Calu3 (cell line): Measurements from ENCODE around the gene BCAS3. TPM values are rescaled to one million over a fixed set of nuclear protein-coding genes. Genes with fewer than 3 reads are reported as not detected.

Experiments used
- BruUV-seq: library from RNA; stranded (reverse); fragments of 400-500 nt; replicated peaks from 2 replicates; lab custom pipeline; 2021; lab: Mats Ljungman, UMichigan
- CTCF ChIA-PET: fragments of 300-600 bp; sonication (Branson Sonifier 250); formaldehyde crosslinking; loops from one replicate; lab custom pipeline; 2022; ENCODE audit warnings: antibody characterized with exemption; lab: Charles Lee
- DNase-seq: peaks from one replicate; pipeline ENCODE4 v3.0.0; 2022
- H3K27ac Mint-ChIP-seq: one replicate; pipeline ENCODE4 v1.8.0; 2022; ENCODE audit warnings: mixed read lengths; ENCODE audit not compliant: unreplicated experiment
- H3K27me3 Mint-ChIP-seq: one replicate; pipeline ENCODE4 v1.8.0; 2022; ENCODE audit warnings: mixed read lengths; ENCODE audit not compliant: unreplicated experiment
- H3K36me3 Mint-ChIP-seq: one replicate; pipeline ENCODE4 v1.8.0; 2022; ENCODE audit warnings: mild to moderate bottlenecking, moderate library complexity, mixed read lengths; ENCODE audit not compliant: insufficient read depth, unreplicated experiment
- H3K4me1 Mint-ChIP-seq: one replicate; pipeline ENCODE4 v1.8.0; 2022; ENCODE audit warnings: mild to moderate bottlenecking, low read depth, mixed read lengths; ENCODE audit not compliant: unreplicated experiment
- H3K4me3 Mint-ChIP-seq: one replicate; pipeline ENCODE4 v1.8.0; 2022; ENCODE audit warnings: mild to moderate bottlenecking, low read depth, moderate library complexity, mixed read lengths; ENCODE audit not compliant: unreplicated experiment
- H3K9me3 Mint-ChIP-seq: one replicate; pipeline ENCODE4 v1.8.0; 2022; ENCODE audit warnings: low read depth, mixed read lengths; ENCODE audit not compliant: unreplicated experiment
- CTCF ChIP-seq: fragments of 200-600 bp; IDR thresholded peaks from one replicate; pipeline ENCODE4 v1.8.0; 2022; ENCODE audit warnings: antibody characterized with exemption; ENCODE audit not compliant: unreplicated experiment
- intact Hi-C: fragments of 100-400 bp; cut with micrococcal nuclease; formaldehyde crosslinking; loops from one replicate; pipeline ENCODE4 v1.10.0; 2022; ENCODE audit not compliant: unreplicated experiment
- total RNA-seq: library from RNA; stranded (reverse); gene quantifications from 2 replicates; pipeline ENCODE4 v1.2.3, GENCODE V29; 2022

BCAS3 gene
- total RNA-seq, 1 experiment from 2014 or later: 10.9 TPM

DNA sequence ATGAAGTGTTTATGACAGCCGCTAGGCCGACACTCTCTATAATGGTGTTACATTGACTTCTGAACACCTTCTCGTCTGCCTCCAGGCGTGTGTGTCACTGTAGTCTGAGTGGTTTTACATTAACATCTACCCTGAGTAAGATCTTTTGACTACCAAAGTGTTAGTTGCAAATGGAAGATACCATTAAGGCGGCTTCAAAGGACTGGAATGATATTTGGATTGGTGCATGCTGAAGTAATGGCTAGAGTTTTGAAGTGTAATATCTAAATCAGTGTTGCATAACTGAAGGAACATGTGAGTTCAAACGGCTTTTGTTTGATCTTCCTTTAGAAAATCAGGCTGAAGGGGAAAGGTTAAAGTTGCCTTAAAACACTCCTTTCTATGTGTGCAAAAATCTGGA, 52.2 kb downstream of the BCAS3 start:
- no TSS peak for BruUV-seq
- intact Hi-C loops: loop anchor here (10.0 kb wide), 1 partner anchor 665 kb away; the partner anchor contains the start of gene TBX2
- H3K9me3 Mint-ChIP-seq: no peaks in the 10 kb centered on the region

GRCh38 chr17:60730273-60730672, 52.6 kb downstream of the BCAS3 start:
- no peaks in the 10 kb centered on the region for H3K9me3 Mint-ChIP-seq
- no peak for DNase-seq
- no TSS peak for BruUV-seq
- no peaks in the 10 kb centered on the region for H3K36me3 Mint-ChIP-seq
- H3K4me3 Mint-ChIP-seq: peak overlapping the region; percentile 47
- H3K4me1 Mint-ChIP-seq: peaks cover 10% of the 10 kb centered on the region
- CTCF ChIA-PET: no interaction called here
- intact Hi-C loops: no loop called here
- no peaks in the 10 kb centered on the region for H3K27me3 Mint-ChIP-seq
- H3K27ac Mint-ChIP-seq: peak overlapping the region; percentile 75
- no peak for TF ChIP-seq CTCF

More for the DNA sequence above, 52.2 kb downstream of the BCAS3 start:
- DNase-seq: peak; percentile 5
- TF ChIP-seq CTCF: no peak
- H3K4me1 Mint-ChIP-seq: peaks cover 10% of the 10 kb centered on the region
- peak overlapping the region; percentile 47 for H3K4me3 Mint-ChIP-seq
- H3K36me3 Mint-ChIP-seq: no peaks in the 10 kb centered on the region
- CTCF ChIA-PET: no interaction called here
- no peaks in the 10 kb centered on the region for H3K27me3 Mint-ChIP-seq
- peak overlapping the region; percentile 75 for H3K27ac Mint-ChIP-seq

GRCh38 chr17:60738287-60738686, 60.6 kb downstream of the BCAS3 start:
- DNase-seq: no peak
- no peak overlapping the region for H3K27ac Mint-ChIP-seq
- CTCF ChIA-PET: no interaction called here
- TF ChIP-seq CTCF: no peak
- no TSS peak for BruUV-seq
- intact Hi-C loops: no loop called here
- H3K4me1 Mint-ChIP-seq: no peaks in the 10 kb centered on the region
- H3K9me3 Mint-ChIP-seq: no peaks in the 10 kb centered on the region
- H3K4me3 Mint-ChIP-seq: no peak overlapping the region
- H3K36me3 Mint-ChIP-seq: no peaks in the 10 kb centered on the region
- no peaks in the 10 kb centered on the region for H3K27me3 Mint-ChIP-seq

DNA sequence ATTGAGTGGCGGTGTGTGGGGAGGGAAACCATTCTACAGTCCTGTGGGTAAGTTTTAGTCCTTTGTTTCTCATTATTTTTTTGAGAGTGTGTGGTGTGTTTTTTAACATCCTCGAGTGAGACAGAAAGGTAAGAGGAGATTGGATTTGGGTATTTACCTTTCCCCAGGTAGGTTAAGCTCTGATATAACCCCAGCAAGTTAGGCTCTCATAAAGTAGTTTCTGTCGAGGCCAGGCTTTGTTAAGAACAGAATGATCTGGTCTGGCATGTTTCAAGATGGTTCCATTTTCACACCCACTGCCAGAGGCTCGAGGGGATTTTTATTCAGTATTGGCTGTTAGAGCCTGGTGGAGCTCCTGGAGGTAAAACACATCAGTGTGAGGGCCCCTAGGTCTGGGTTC, 62.9 kb downstream of the BCAS3 start:
- Mint-ChIP-seq H3K4me1 (no peaks in the 10 kb centered on the region), H3K36me3 (peaks cover 5% of the 10 kb centered on the region), H3K4me3 (no peak overlapping the region), H3K9me3 (no peaks in the 10 kb centered on the region), H3K27ac (no peak overlapping the region), H3K27me3 (no peaks in the 10 kb centered on the region)
- CTCF ChIA-PET: no interaction called here
- BruUV-seq: no TSS peak
- intact Hi-C loops: no loop called here
- no peak for DNase-seq
- TF ChIP-seq CTCF: no peak
